HG03060 (cell line): ENCODE results near the gene NPR3.

Experiments
- ATAC-seq: cut with Tn5 transposase; IDR thresholded peaks from one replicate; pipeline ENCODE4 v1.9.1; 2021; ENCODE audit warnings: low read depth, moderate number of reproducible peaks; ENCODE audit not compliant: unreplicated experiment

The NPR3 gene

DNA sequence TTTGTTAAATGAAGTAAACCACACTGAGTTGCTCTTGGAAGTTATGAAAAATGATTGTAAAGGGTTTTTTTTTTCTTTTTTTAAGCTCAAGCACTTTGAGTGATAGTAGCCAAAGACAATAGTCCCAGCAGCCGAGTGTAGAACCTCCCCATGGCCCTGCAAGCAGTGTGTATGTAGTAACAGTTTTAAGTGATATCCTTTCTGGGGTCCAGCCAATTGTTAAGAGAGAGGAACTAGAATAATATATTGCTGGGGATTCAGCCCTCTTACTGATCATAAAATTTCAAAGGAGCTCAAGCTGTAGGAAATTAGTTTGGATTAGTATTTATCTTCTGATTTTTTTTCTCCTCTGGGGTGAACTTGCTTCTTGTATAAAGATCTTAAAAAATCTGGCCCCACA, 43.2 kb downstream of the NPR3 start:
- ATAC-seq: no peak

DNA sequence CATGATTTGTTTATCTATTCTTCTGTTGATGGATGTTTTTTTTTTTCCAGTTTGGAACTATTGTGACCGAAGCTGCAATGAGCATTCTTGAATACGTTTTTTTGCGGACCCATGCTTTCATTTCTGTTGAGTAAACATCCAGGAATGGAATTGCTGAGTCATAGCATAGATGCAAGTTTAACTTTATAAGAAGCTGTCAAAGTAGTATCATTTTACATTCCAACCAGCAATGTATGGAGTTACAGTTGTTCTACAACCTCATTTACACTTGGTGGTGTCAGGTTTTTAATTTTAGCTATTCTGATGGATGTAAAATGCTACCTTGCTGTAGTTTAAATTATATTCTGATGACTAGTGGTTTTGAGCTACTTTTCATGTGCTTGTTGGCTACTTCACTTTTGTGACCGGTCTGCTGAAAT, 49.0 kb downstream of the NPR3 start:
- ATAC-seq: no peak

DNA sequence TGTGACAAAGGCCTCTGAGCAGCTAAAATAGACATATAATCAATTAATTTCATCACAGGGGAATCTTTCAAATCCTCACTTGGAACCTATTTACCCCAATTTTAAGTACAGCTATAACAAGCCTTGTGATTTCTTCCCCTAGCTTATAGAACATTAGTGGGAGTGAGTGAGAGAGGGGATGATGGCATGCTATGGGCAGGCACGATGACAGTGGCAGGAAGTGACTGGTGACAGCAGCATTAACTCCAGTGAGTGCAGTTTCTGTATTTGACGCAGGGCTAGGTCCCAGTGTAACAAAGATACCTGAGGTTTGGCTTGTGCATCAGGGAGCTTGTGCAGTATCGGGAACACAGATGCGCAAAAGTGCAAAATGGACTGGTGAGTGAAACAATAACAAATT, 54.1 kb downstream of the NPR3 start:
- no peak for ATAC-seq

DNA sequence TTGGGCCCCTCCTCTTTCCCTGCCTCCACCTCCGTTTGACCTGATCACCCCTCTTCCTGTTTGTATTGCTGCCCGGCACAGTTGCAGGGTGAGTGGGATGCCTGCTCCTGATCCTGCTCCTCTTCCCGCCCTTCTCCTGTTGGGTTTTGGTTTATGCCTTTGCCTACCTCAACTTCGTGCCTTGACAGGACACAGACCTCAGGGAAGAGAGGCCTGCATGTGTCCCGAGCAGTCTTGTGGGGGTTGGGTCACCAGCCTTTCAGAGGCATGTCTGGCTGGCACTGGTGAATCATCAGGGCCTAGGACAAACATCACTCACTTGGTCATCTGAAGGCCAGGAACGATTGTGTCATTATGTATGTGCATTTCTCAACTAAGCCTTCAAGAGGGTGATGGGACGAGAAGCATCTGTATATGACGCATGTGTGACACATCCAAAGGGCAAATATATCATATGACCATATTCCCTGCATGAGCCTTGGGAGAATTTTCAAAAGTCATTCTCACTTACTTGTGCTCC, 56.9 kb downstream of the NPR3 start:
- no peak for ATAC-seq

DNA sequence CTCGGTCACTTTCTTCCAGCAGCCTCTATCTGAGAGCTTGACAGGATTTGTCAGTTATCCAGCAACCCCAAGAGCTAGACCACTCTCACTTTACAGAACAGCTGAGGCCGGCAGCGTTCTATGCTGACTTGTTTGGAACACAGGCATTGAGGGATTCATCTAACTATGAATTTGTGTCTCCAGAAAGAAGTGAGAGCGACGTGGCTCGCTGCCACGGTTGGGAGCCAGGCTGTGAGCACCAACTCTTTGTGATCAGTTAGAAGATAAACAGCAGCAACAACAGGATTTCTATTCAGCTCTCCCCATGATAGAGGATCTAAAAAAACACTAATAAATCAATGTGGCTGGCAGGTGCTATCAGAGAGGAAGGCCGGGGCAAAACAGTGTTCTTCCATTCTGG, 58.6 kb downstream of the NPR3 start:
- ATAC-seq: no peak

DNA sequence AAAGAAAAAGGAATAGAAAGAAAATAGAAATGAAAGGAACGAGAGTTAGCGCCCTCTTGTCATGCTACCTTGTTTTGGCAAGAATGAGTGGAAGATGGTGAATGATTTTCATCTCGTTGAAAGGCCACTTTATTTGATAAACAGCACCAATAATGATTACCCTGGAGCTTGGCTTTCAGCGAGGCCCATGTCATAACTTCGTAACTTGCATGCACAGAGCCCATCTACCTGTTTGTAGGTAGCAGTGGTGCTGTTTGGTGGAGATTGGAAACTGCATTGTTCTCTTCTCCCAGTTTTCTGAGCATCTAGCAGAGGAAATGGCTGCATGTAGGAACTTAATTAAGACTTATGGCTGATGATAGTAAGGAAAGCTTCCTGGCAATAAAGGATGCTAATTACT, 59.3 kb downstream of the NPR3 start:
- ATAC-seq: no peak

DNA sequence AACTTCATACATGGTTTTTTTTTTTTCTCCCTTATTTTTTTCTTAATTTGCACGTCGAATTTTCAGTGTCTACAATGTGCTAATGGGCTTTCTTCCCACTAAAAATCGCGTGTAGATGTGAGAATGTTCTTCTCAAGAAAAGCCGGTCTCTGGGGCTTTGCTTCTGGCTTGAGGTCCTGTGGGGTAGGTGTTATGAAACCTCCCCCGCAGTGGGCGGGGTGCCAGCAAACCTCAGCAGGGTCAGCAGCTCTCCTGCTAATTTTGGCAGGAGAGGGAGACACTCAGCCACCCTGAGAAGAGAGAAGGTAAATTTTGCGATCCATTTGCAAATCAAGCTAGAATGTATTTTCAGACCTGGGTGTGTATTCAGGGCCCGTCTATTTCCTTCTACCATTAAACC, 59.9 kb downstream of the NPR3 start:
- ATAC-seq: no peak

DNA sequence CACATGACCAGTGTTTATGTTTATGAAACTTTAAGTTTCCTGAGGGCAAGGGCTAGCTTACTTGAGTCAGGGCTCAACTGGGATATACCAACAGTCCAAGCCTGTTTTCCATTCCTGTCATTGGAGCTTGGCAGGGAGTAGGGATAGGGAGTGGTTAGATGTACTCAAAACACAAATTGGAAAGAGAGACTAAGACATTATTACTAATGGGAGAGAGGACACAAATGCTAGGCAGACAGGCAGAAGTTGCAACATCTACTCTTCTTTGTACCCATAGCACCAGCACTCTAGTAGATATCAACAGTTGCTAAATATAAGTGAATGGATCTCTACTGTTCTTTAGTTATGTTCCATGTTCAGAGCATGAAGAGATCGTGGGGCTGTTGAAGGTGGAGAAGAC, 62.8 kb downstream of the NPR3 start:
- no peak for ATAC-seq

DNA sequence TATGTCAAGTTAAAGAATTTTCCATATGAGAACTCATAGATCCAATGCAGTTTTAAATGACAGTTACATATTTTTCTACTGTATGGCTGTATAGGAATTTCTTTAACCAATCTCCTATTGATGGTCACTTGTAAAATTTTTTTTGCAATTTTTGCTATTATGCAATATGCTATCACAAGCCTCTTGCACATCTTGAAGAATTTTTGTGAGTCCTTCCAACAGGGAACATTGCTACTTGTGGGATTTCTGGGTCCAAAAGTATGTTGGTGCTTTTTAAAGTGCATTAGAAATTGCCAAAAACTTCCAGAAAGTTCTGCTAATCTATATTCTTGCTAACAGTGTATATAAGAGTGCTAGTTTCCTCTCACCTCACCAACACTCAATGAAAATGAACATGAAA, 65.1 kb downstream of the NPR3 start:
- no peak for ATAC-seq

DNA sequence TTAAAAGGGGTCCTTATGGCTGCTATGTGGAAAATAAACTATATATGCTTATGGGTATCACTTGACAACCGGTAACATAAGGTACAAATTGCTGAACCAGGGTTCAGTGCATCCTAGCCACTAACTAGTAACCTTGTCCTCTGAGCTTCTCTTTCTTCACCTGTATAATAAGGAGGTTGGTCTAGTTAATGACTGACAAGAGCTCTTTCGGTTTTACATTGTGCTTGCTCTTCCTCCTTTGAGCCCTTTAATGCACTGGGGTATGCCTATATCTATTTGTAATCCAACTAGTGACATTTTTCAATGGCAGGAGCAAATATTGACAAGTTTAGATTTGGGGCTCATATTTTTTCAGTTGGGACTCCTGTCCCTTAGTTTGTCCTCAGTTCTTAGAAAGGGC, 66.1 kb downstream of the NPR3 start:
- ATAC-seq: peak; percentile 60

DNA sequence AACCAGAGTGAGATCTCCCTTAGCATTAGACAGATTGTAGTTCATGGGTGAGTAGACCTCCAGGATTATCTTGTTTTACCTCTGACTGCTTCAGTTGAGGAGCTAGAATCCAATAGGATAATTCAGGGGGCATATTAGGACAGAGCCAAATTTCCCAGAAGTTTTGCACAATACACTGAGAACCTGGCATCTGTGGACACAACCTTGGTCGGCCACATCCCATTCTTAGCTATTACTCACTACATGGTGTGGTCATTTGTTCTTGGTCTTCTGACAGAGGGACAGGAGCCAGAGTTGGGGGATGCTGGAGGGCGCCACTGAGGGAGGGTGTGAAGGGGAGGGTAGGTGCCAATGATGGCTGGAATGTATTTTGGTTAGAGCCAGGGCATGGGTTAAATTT, 66.6 kb downstream of the NPR3 start:
- no peak for ATAC-seq

DNA sequence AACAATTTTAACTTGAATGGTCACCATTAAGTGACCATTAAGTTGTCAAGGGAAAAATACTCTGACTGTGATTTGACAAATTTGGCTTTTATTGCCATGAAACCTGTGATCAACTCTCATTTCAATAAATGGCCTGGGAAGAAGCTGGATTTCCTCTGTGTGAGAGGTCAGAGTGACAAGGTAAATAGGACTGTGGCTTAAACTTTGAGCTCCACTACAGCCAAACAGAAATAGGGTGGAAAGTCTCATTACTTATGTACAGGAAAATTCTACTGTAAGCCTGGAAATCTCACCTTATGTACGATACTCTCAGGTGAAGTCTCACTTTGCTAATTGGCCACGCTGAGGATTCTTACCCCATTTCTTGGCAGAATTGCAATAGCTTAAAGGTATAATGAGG, 67.3 kb downstream of the NPR3 start:
- ATAC-seq: no peak

DNA sequence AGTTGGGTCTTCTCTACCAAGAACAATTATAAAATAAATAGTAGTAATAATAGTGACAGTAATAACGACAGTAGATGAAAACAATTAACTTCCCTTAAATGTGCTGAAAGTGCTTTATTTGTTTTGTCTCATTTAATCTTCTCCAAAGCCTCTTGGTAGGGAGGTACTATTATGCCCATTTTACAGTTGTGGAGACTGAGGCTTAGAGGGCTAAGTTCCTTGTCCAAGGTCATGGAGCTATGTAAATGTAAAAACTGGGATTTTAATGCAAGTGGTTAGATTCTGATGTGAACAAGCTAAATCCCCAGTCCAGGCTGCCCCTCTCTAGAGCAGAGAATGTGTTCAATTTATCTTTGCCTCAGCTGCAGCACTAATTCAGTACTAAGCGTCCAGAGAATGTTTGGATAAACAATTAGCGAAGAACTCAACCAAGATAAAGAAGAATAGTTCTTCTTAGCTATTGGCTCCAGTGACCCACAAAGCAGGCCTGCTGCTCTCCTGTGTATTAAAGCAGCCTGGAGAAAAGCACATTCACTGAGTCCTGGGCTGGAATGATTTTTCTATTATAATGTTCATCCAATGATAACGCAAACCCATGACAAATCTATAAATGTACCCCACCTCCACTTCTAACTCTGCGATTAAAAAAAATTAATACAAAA, 68.8 kb downstream of the NPR3 start:
- ATAC-seq: no peak

DNA sequence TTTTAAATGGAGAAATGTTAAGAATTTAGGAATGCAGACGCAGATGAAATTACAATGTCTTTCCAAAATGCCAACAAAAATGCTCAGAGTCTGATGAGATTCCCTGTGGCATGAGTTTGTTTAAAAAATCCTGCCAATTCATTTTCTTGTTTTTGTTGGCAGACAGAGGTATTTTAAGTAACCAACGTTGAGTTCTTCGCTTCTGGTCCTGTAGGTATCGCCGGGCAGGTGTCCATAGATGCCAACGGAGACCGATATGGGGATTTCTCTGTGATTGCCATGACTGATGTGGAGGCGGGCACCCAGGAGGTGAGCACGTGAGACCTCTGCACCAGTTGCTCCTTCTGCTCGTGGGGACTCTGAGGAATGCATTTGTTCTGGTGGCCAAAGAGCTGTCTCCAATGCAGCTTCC, 69.4 kb downstream of the NPR3 start:
- ATAC-seq: no peak

DNA sequence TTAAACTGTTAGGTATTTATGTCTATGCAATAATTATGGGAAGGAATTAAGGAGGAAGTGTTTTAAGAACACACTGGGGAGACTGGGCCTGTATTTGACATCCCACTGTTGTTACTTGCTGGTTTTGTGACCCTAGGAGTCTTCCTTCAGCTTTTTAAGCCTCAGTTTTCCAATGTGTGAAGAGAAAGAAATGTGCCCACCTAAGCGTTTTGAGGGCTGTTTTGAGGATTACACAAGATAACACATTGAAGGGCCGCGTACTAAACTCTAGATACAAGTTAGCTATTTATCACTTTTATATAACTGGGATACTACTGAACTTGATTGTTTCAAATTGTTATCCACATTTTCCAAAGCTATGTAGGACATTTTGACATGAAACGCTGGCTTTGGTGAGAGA, 72.5 kb downstream of the NPR3 start:
- ATAC-seq: no peak

DNA sequence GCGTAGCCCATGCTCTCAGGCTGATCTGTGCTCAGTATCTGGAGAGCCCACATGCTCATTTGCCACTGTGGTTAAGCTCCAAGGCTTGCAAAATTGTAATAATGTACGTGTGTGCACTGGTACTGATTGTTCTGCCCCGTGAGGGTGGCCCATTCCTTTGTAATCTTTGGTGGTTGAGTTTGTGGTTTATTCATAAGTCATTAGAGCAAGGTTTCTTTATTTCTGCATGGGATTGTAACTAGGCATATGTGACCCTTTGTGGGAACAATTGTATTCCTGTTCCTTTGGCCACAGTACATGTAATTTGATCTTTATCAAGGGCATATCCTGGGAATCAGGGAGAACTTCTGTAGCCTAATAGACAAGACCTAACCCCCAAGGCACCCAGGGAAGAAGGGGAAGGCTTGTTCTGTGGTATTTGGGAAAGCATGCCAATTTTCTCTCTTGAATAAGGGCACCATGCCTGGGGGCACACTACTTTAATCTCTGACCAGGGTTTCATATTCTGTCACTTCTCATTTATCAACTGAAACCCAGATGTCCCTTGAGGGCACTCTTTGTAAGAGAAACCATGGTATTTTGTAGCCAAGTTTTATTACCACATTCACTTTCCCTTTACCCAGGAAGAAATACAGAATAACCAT, 74.6 kb downstream of the NPR3 start:
- no peak for ATAC-seq

DNA sequence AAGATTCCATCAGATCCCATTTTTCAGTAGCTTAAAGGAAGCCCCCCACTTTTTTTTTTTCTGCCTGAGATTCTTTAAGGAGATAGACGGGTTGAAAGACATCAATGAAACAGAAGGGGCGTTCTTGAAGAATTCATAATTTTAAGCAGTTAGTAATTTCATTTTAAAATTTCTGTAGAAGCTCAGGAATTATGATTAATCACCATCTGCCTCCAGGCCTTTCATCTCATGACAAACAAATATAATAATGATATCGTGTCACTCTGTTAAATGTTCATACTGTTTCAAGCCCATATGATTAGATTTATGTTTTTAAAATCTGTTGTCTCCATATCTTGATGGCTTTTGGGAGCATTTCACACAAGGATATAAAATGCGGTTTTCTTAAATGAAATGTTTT, 75.2 kb downstream of the NPR3 start:
- no peak for ATAC-seq

DNA sequence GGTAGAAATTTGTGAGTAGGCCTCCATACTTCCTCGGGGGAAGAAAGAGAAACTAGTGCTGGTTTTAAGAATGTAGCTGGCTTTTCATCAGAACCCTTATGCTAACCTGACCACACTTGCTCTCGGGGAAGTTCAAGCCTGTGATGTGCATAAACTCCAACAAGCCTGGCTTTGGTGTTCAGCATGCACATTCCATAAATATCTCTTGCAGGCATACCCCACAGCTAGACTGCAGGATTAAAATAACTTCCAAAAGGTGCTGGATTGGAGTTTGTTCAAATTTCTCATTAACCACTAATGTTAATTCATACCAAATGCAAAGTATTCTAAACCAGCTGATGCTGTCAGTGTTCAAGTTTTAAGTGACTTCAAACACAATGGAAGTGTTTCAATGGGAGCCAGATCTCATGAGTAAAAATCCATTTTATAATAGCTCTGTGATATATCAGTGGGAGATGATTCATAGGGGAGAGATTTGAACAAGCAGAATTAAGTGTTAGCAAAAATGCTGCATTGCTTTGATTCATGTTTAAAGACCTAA, 79.4 kb downstream of the NPR3 start:
- no peak for ATAC-seq

DNA sequence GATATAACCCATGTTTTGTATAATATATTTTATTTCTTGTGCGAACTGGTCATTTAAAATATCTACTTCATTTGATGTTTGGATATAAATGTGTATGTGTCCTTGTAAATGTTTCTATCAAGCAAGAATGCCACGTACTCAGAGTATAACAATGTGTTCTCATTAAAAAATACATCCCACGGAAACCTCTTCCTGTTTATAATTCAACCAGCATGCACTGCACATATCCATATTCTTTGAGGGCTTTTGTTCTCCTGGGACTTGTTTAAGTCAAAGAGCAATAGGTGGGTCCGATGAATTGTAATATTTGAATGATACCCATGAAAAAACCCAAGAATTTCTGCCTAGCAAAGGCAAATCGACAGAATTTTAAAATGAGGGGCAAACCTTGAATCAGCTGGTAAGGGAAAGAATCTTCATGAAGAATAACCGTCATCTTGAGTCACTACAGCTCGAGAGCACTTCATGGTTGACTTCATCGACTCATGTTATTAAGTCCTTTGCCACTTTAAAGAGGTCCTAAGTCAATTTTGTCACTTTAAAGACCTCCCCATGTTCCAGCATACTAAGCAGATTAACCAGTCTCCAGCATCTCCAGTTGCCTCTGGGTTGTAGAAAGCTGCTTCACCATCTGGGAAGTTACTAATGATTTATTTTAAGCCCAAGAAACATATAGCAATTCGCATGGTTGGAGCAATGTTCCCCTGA, 80.6 kb downstream of the NPR3 start:
- no peak for ATAC-seq

DNA sequence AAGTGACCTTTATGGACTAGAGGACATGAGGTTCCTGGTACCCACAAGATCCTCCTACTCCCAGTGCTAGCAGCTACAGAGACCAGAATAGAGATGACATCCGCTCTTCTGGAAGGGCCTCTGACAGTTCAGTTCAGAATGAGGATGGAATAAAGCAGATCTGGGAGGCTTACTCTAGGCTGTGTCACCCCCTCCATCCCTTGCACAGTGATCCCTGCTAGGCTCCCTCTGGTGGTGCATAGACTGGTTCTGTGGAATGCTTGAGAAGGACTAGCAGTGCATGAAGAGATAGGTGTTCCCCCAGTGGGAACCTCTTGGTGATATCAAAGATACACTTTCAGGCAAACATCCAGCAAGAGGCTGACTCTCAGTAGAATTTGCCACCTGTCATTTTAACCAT, 83.0 kb downstream of the NPR3 start:
- ATAC-seq: no peak

DNA sequence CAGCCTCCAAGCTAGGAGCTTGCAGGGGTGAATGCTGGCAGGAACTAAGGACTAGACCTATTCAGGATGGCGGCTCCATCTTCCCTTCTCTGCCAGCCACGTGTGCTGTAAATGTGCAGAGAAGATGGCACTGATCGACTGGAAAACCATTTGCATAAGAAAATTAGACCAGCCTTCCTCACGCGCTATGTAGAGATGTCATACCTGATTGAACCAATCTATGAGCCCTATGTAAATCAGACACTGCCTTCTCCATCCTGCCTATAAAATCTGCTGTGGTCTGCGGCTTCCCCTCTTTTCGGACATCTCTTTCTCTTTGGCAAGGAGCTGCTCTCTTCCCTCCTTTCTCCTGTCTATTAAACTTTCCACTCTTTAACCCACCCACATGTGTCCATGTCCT, 91.6 kb downstream of the NPR3 start:
- ATAC-seq: no peak

DNA sequence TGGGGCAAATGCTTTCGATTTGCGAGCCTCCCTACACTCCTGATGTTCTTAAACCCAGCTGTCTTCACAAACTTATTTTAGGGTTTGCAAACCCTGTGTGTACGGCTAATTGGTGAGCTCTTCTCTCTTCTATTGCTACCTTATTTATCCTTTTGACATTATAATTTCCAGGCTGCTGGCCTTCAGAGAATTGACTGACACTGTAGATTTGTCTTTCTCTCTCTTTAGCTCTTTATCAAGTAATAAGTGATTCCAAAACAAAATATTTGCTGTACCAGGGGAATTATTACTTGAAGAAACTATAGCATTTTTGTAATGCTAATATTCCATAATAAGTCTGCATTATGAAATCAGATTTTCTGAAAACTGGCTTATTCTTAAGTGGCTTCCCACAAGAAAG, 92.5 kb downstream of the NPR3 start:
- ATAC-seq: no peak
